K562 (cell line): ENCODE results near the gene TXNL1. TPM values are rescaled to one million over a fixed set of nuclear protein-coding genes. Genes with fewer than 3 reads are reported as not detected.

Source experiments
- ATAC-seq: fragments of 200-7000 bp; cut with Tn5 transposase; 3 replicates; pipeline ENCODE4 v1.9.1; 2020; ENCODE audit warnings: moderate library complexity
- BruUV-seq: library from RNA; stranded (reverse); fragments of 400-500 nt; replicated peaks from 2 replicates; lab custom pipeline; 2021; lab: Mats Ljungman, UMichigan
- CTCF ChIA-PET: fragments of 300-600 bp; formaldehyde crosslinking; extraction: SDS; loops from one replicate; lab custom pipeline; 2021; ENCODE audit warnings: low intra/inter-chr PET ratio; lab: Yijun Ruan, JAX
- POLR2A ChIA-PET: fragments of 300-600, 350-650 bp; sonication (Branson Sonifier 250); formaldehyde crosslinking; extraction: SDS; loops from one replicate; lab custom pipeline; 2021; ENCODE audit warnings: antibody characterized with exemption, inconsistent platforms; lab: Yijun Ruan, JAX
- DNase-seq, 4 experiments: peaks; one replicate each; pipeline versions ENCODE4 v3.0.0 to v3.0.0-alpha.2; 2011 to 2018; ENCODE audit warnings: low spot score in 3 of 4, mixed read lengths in 3 of 4; ENCODE audit errors: extremely low read depth in 1 of 4
- FAIRE-seq: peaks from 2 replicates; lab custom pipeline; 2011; peaks lifted over from hg19 to GRCh38; lab: Jason Lieb, UNC
- H2AFZ ChIP-seq: 2 replicates; pipeline ENCODE4 v1.6.0; 2011; ENCODE audit warnings: low read depth, low read length, control low read depth, inconsistent platforms
- H3K27ac ChIP-seq: fragments of 200-600 bp; 3 replicates; pipeline ENCODE4 v1.8.0; 2011; ENCODE audit warnings: low read depth, mild to moderate bottlenecking, control low read depth, inconsistent platforms, low read length, moderate library complexity, mixed read lengths; ENCODE audit errors: extremely low read depth
- H3K27me3 ChIP-seq, 2 experiments: fragments of 300-600 bp in 1 of 2; 2 replicates in 1 of 2; 3 replicates in 1 of 2; pipeline versions ENCODE4 v1.6.0 to v1.8.0; 2011; ENCODE audit warnings: inconsistent platforms in 2 of 2, low read length in 2 of 2, mild to moderate bottlenecking in 1 of 2, mixed read lengths in 1 of 2, moderate library complexity in 1 of 2; ENCODE audit not compliant: control insufficient read depth in 2 of 2, insufficient read depth in 2 of 2
- H3K36me3 ChIP-seq: fragments of 300-600 bp; 3 replicates; pipeline ENCODE4 v1.8.0; 2011; ENCODE audit warnings: mild to moderate bottlenecking, low read length, inconsistent platforms; ENCODE audit not compliant: control insufficient read depth, insufficient read depth
- H3K4me1 ChIP-seq, 2 experiments: fragments of 200-600 bp in 1 of 2; replicated peaks in 1 of 2; 2 replicates in 1 of 2; 3 replicates in 1 of 2; pipeline versions ENCODE4 v1.5.1 to v1.8.0; 2011; ENCODE audit warnings: inconsistent platforms in 2 of 2, low read length in 2 of 2, mild to moderate bottlenecking in 1 of 2, mixed read lengths in 1 of 2, moderate library complexity in 1 of 2; ENCODE audit not compliant: control insufficient read depth in 2 of 2, insufficient read depth in 2 of 2
- H3K4me2 ChIP-seq: 2 replicates; pipeline ENCODE4 v1.6.1; 2011; ENCODE audit warnings: low read length, control low read depth, inconsistent platforms, mixed read lengths; ENCODE audit not compliant: insufficient read depth
- H3K4me3 ChIP-seq: fragments of 200-600 bp; sonication (generic), shearing (Covaris generic); 2 replicates; pipeline ENCODE4 v1.5.1; 2016; ENCODE audit warnings: control low read depth, inconsistent platforms
- H3K79me2 ChIP-seq: fragments of 200-600 bp; 3 replicates; pipeline ENCODE4 v1.8.0; 2011; ENCODE audit warnings: low read length, inconsistent platforms; ENCODE audit not compliant: control insufficient read depth, insufficient read depth
- H3K9ac ChIP-seq, 2 experiments: 2 replicates each; pipeline versions ENCODE4 v1.6.0 to v1.6.1; 2011; ENCODE audit warnings: low read depth in 2 of 2, low read length in 2 of 2, control low read depth in 1 of 2, inconsistent platforms in 1 of 2, mild to moderate bottlenecking in 1 of 2, mixed read lengths in 1 of 2; ENCODE audit not compliant: insufficient read depth in 1 of 2
- H3K9me1 ChIP-seq: one replicate; pipeline ENCODE4 v1.6.0; 2011; ENCODE audit warnings: inconsistent platforms, mild to moderate bottlenecking, low read length, moderate library complexity; ENCODE audit not compliant: control insufficient read depth, insufficient read depth
- H3K9me3 ChIP-seq: replicated peaks from 2 replicates; pipeline ENCODE4 v1.5.1; 2011; ENCODE audit warnings: low read depth, low read length, inconsistent platforms; ENCODE audit not compliant: control insufficient read depth, insufficient read depth
- H4K20me1 ChIP-seq: replicated peaks from 2 replicates; pipeline ENCODE4 v1.6.1; 2011; ENCODE audit warnings: low read length, inconsistent platforms, mixed read lengths; ENCODE audit not compliant: control insufficient read depth, insufficient read depth
- ESRRA ChIP-seq: fragments of 450-650 bp; IDR thresholded peaks from 2 replicates; pipeline ENCODE4 v1.6.1; 2014; ENCODE audit warnings: low read depth, mild to moderate bottlenecking, moderate library complexity, borderline replicate concordance
- RCOR1 ChIP-seq, 2 experiments: IDR thresholded peaks; 2 replicates each; pipeline ENCODE4 v1.6.1; 2012; ENCODE audit warnings: low read depth in 2 of 2, low read length in 2 of 2, borderline replicate concordance in 1 of 2, improper control_type of control experiment in 1 of 2
- STAT5A ChIP-seq: IDR thresholded peaks from 2 replicates; pipeline ENCODE4 v1.6.1; 2012; ENCODE audit warnings: low read length, inconsistent platforms, borderline replicate concordance
- ZNF174 ChIP-seq: fragments of 250-450 bp; sonication (Bioruptor Pico); IDR thresholded peaks from 2 replicates; pipeline ENCODE4 v1.4.0; 2020; ENCODE audit warnings: mild to moderate bottlenecking
- WGBS: fragments of 100-300 bp; shearing (Covaris generic); methylation state at CpG from one replicate; pipeline ENCODE4 v1.1.6; 2016; ENCODE audit warnings: low coverage, mixed read lengths; ENCODE audit not compliant: insufficient coverage; ENCODE audit errors: missing lambda C conversion rate; 5-methylcytosine and 5-hydroxymethylcytosine counted together
- in situ Hi-C: fragments of 300-500 bp; cut with MboI; formaldehyde crosslinking; loops from 4 replicates; pipeline ENCODE4 v1.15.0; 2018; ENCODE audit warnings: inconsistent platforms, mixed read lengths
- intact Hi-C: fragments of 100-400 bp; cut with micrococcal nuclease; formaldehyde crosslinking; loops from 2 replicates; pipeline ENCODE4 v1.14.2; 2022
- polyA plus RNA-seq, 8 experiments: library from polyadenylated mRNA; depleted of rRNA in 4 of 8; stranded (reverse) in 5 of 8; unstranded in 3 of 8; fragments of >200 nt; fragmentation: Nextera tagmentation in 2 of 8; fragmentation: Illumina TruSeq in 1 of 8; extraction: Ambion mirVana in 2 of 8; extraction: Trizol in 1 of 8; gene quantifications; 2 replicates each; pipeline versions ENCODE4 v1.2.1 to v1.2.3, GENCODE V29; 2011 to 2014; ENCODE audit warnings: inconsistent platforms in 1 of 8, missing spikeins in 1 of 8
- total RNA-seq, 7 experiments: library from RNA; depleted of rRNA in 6 of 7; stranded (reverse); fragments of >200 nt in 6 of 7; fragmentation: Illumina TruSeq in 2 of 7; extraction: Trizol in 2 of 7; gene quantifications; 2 replicates each; pipeline versions ENCODE4 v1.2.1 to v1.2.3, GENCODE V29; 2011 to 2021; ENCODE audit warnings: low replicate concordance in 1 of 7
- TF ChIP-seq, protein P1 (sequence below): fragments of 200-800 bp; sonication (Bioruptor generic); IDR thresholded peaks from 2 replicates; pipeline ENCODE4 v1.6.1; 2017; ENCODE audit warnings: missing genetic modification characterization, missing compliant biosample characterization
- TF ChIP-seq, protein P2 (sequence below): sonication (generic); formaldehyde crosslinking; IDR thresholded peaks from 2 replicates; pipeline ENCODE4 v1.8.0; 2022; ENCODE audit warnings: mild to moderate bottlenecking, missing genetic modification reagents

The TXNL1 gene
- total and polyA plus RNA-seq, 9 of the 15 experiments (the other 6 are each of a cell fraction or from before 2014, with no cell fraction given) = 45.4 to 103 (median 65.7) TPM

DNA sequence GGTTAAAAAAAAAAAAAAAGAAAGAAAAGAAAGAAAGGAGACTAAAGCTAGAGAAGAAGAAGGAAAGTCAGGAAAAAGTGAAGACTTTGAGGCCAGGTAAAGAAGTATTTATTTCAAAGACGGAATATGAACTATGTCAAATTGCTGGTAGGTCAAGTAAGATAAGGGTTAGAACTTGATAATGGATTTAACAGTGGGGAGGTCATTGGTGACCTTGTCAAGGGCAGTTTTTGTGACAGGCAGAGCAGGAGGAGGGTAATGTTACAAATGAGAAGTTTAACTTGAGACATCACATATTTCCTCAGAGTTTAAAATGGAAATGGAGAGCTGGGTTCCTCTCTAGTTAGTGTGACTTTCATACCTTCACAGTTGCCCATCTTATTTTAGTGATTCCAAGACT lies 22.3 kb upstream of the TXNL1 start:
- in situ Hi-C loops = no loop called here
- no peak for FAIRE-seq

More for the DNA sequence above, 22.3 kb upstream of the TXNL1 start:
- H3K9me3 ChIP-seq = no peaks in the 10 kb centered on the region
- intact Hi-C loops = no loop called here
- H3K36me3 ChIP-seq = no peaks in the 10 kb centered on the region
- H2AFZ ChIP-seq = no peak overlapping the region
- ChIA-PET POLR2A (no interaction called here), CTCF (interaction anchor here (0.7 kb wide), 1 partner anchor 15 kb away, joined by 3 read pairs; no protein-coding TSS in a partner anchor)
- no TSS peak for BruUV-seq
- no CpG with 5 or more reads among the region's 1 CpG for WGBS
- TF ChIP-seq ESRRA (peak; percentile 77; the same call in 1 of the 2 replicates), ZNF174 (CRISPR knock-in tag) (no peak), RCOR1 (IDR thresholded peaks at IDR 0.05; ENCODE audit: borderline replicate concordance in 1 of 2, low read depth in 2 of 2, low read length in 2 of 2) (no peak), STAT5A (no peak)
- TF ChIP-seq, protein P1, sequence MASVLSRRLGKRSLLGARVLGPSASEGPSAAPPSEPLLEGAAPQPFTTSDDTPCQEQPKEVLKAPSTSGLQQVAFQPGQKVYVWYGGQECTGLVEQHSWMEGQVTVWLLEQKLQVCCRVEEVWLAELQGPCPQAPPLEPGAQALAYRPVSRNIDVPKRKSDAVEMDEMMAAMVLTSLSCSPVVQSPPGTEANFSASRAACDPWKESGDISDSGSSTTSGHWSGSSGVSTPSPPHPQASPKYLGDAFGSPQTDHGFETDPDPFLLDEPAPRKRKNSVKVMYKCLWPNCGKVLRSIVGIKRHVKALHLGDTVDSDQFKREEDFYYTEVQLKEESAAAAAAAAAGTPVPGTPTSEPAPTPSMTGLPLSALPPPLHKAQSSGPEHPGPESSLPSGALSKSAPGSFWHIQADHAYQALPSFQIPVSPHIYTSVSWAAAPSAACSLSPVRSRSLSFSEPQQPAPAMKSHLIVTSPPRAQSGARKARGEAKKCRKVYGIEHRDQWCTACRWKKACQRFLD (CRISPR knock-in tag) = no peak
- TF ChIP-seq, protein P2, sequence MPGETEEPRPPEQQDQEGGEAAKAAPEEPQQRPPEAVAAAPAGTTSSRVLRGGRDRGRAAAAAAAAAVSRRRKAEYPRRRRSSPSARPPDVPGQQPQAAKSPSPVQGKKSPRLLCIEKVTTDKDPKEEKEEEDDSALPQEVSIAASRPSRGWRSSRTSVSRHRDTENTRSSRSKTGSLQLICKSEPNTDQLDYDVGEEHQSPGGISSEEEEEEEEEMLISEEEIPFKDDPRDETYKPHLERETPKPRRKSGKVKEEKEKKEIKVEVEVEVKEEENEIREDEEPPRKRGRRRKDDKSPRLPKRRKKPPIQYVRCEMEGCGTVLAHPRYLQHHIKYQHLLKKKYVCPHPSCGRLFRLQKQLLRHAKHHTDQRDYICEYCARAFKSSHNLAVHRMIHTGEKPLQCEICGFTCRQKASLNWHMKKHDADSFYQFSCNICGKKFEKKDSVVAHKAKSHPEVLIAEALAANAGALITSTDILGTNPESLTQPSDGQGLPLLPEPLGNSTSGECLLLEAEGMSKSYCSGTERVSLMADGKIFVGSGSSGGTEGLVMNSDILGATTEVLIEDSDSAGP (CRISPR knock-in tag) = no peak
- no peak overlapping the region; the same call in 1 of the 2 replicates for H3K4me2 ChIP-seq
- H3K9ac ChIP-seq = no peak overlapping the region
- H3K4me1 ChIP-seq = peaks cover 5 to 19% of the 10 kb centered on the region in 2 experiments; a peak in 2 of 5 replicates
- no peak overlapping the region for H3K4me3 ChIP-seq
- H4K20me1 ChIP-seq = no peaks in the 10 kb centered on the region
- H3K79me2 ChIP-seq = peaks cover 26% of the 10 kb centered on the region
- DNase-seq (no peak), ATAC-seq (no peak)
- no peak overlapping the region for H3K27ac ChIP-seq
- H3K9me1 ChIP-seq = no peaks in the 10 kb centered on the region
- no peaks in the 10 kb centered on the region for H3K27me3 ChIP-seq
